Adrenal gland (tissue), 12 donors: ENCODE data around the gene CDKN1A. TPM values are rescaled to one million over a fixed set of nuclear protein-coding genes. Genes with fewer than 3 reads are reported as not detected.

Experiments used
- DNase-seq, 7 donors: peaks; one replicate each; pipeline ENCODE4 v3.0.0-alpha.2; 2019 to 2020
- H3K27ac ChIP-seq, 5 donors: fragments of 200-600 bp; sonication (generic) in 4 of 5; 1 replicate in 3 of 5; 2 replicates in 2 of 5; pipeline versions ENCODE4 v1.5.1 to v1.8.0; 2016 to 2020; ENCODE audit warnings: mild to moderate bottlenecking in 1 of 5
- H3K27me3 ChIP-seq: fragments of 200-600 bp; 2 replicates; pipeline ENCODE4 v1.8.0; 2021
- H3K36me3 ChIP-seq, 2 donors: fragments of 200-600 bp; replicated peaks in 1 of 2; 1 replicate in 1 of 2; 2 replicates in 1 of 2; pipeline versions ENCODE4 v1.5.1 to v1.8.0; 2018 to 2022
- H3K4me1 ChIP-seq, 2 donors: fragments of 200-600 bp; replicated peaks in 1 of 2; 1 replicate in 1 of 2; 2 replicates in 1 of 2; pipeline versions ENCODE4 v1.5.1 to v1.8.0; 2018 to 2021
- H3K4me3 ChIP-seq, 4 donors: fragments of 200-600 bp; sonication (generic) in 3 of 4; one replicate each; pipeline ENCODE4 v1.5.1; 2016 to 2018
- H3K9me3 ChIP-seq, 3 donors: fragments of 200-600 bp; sonication (generic) in 1 of 3; replicated peaks in 1 of 3; 1 replicate in 2 of 3; 2 replicates in 1 of 3; pipeline versions ENCODE4 v1.5.1 to v1.8.0; 2016 to 2021
- POLR2A ChIP-seq, 2 donors: fragments of 450-650 bp; IDR thresholded peaks; one replicate each; pipeline ENCODE4 v1.6.1; 2017; ENCODE audit warnings: antibody characterized with exemption in 2 of 2, mild to moderate bottlenecking in 2 of 2, moderate library complexity in 1 of 2
- WGBS, 4 donors: extraction: QIAGEN DNeasy Blood & Tissue Kit in 2 of 4; methylation state at CpG; one replicate each; pipeline versions ENCODE4 v1.1.5 to v1.1.7; 2013 to 2017; 5-methylcytosine and 5-hydroxymethylcytosine counted together
- intact Hi-C, 2 donors: fragments of 100-400 bp; cut with DNase I; formaldehyde crosslinking; loops; one replicate each; pipeline versions ENCODE4 v1.14.1 to v1.15.0; 2022 to 2023
- polyA plus RNA-seq, 3 donors: library from polyadenylated mRNA; stranded (reverse); fragments of 200-250 nt in 2 of 3; fragments of 350-450 nt in 1 of 3; fragmentation: Illumina TruSeq in 1 of 3; extraction: RNeasy Lipid Tissue Mini Kit (QIAGEN cat#74804) in 1 of 3; gene quantifications; one replicate each; pipeline ENCODE4 v1.2.3, GENCODE V29; 2013 to 2014
- total RNA-seq, 9 donors: library from RNA; depleted of rRNA in 4 of 9; stranded (reverse); fragments of >200 nt in 4 of 9; fragments of 120-200 nt in 1 of 9; fragmentation: NEBNext Ultra II Directional in 1 of 9; extraction: Animal tissue kit (Norgen Biotek cat#: 25700) in 1 of 9; gene quantifications; one replicate each; pipeline versions ENCODE4 v1.1.0 to v1.2.4, GENCODE V29; 2013 to 2023
- TF ChIP-seq, protein P1 (sequence below), 6 experiments: fragments of 450-650 bp in 4 of 6; fragments of 200-600 bp in 2 of 6; sonication (generic) in 1 of 6; IDR thresholded peaks; 1 replicate in 5 of 6; 2 replicates in 1 of 6; pipeline versions ENCODE4 v1.5.1 to v1.8.0; 2016 to 2021; ENCODE audit warnings: antibody characterized with exemption in 6 of 6, mild to moderate bottlenecking in 2 of 6, moderate library complexity in 1 of 6
- donor health status: healthy with polysubstance abuse.
- donor health status: Bipolar disorder and iron deficiency.
- donor health status: DM: yes; HTN: yes; CAD: no.
- donor health status: DM: no; HTN: no; CAD: no.
- donor health status: DM: no; HTN: no; CAD: no.
- donor health status: DM: yes; HTN: yes; CAD: no.

CDKN1A gene
- total and polyA plus RNA-seq, 12 donors = 18.8 to 154 (median 67.3) TPM

- Histone ChIP-seq H3K27me3 (no peaks in the 10 kb centered on the region), H3K36me3 (no peaks in the 10 kb centered on the region), H3K9me3 (no peaks in the 10 kb centered on the region), H3K4me3 (no peak overlapping the region), H3K4me1 (peaks cover 0 to 5% of the 10 kb centered on the region in 2 donors), H3K27ac (no peak overlapping the region)
- intact Hi-C loops = no loop called here
- TF ChIP-seq, protein P1, sequence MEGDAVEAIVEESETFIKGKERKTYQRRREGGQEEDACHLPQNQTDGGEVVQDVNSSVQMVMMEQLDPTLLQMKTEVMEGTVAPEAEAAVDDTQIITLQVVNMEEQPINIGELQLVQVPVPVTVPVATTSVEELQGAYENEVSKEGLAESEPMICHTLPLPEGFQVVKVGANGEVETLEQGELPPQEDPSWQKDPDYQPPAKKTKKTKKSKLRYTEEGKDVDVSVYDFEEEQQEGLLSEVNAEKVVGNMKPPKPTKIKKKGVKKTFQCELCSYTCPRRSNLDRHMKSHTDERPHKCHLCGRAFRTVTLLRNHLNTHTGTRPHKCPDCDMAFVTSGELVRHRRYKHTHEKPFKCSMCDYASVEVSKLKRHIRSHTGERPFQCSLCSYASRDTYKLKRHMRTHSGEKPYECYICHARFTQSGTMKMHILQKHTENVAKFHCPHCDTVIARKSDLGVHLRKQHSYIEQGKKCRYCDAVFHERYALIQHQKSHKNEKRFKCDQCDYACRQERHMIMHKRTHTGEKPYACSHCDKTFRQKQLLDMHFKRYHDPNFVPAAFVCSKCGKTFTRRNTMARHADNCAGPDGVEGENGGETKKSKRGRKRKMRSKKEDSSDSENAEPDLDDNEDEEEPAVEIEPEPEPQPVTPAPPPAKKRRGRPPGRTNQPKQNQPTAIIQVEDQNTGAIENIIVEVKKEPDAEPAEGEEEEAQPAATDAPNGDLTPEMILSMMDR (IDR thresholded peaks at IDR 0.05) = no peak
- TF ChIP-seq POLR2A (IDR thresholded peaks at IDR 0.05) = no peak
- 82 to 93% (median 87%) methylated on average over 10 to 12 of the region's 12 CpGs for WGBS, 4 donors
- DNase-seq = no peak
Measured at GRCh38 chr6:36731622-36732310, 53.3 kb downstream of the CDKN1A start.

- DNase-seq = no peak
- Histone ChIP-seq H3K9me3 (no peaks in the 10 kb centered on the region), H3K27me3 (no peaks in the 10 kb centered on the region), H3K36me3 (no peaks in the 10 kb centered on the region), H3K4me3 (no peak overlapping the region), H3K4me1 (peaks cover 0 to 5% of the 10 kb centered on the region in 2 donors), H3K27ac (no peak overlapping the region)
- intact Hi-C loops = no loop called here
- TF ChIP-seq, protein P1 (IDR thresholded peaks at IDR 0.05) = no peak
- TF ChIP-seq POLR2A (IDR thresholded peaks at IDR 0.05) = no peak
- WGBS, 4 donors = 82 to 95% (median 93%) methylated on average over 5 of the region's 5 CpGs
Measured at GRCh38 chr6:36733300-36733699, 54.8 kb downstream of the CDKN1A start.

GRCh38 chr6:36734486-36735060 lies 56.1 kb downstream of the CDKN1A start:
- H3K4me3 ChIP-seq = peak overlapping the region in 1 of 4 donors; percentile 28
- no peak for DNase-seq
- H3K27me3 ChIP-seq = no peaks in the 10 kb centered on the region
- TF ChIP-seq, protein P1 (IDR thresholded peaks at IDR 0.05) = no peak
- TF ChIP-seq POLR2A (IDR thresholded peaks at IDR 0.05) = no peak
- no peaks in the 10 kb centered on the region for H3K9me3 ChIP-seq
- H3K4me1 ChIP-seq = peaks cover 0 to 5% of the 10 kb centered on the region in 2 donors
- peak overlapping the region in 2 of 5 donors; percentile 73 to 94 for H3K27ac ChIP-seq
- H3K36me3 ChIP-seq = no peaks in the 10 kb centered on the region
- WGBS, 4 donors = 52 to 90% (median 80%) methylated on average over 1 to 7 of the region's 7 CpGs
- intact Hi-C loops = no loop called here

DNA sequence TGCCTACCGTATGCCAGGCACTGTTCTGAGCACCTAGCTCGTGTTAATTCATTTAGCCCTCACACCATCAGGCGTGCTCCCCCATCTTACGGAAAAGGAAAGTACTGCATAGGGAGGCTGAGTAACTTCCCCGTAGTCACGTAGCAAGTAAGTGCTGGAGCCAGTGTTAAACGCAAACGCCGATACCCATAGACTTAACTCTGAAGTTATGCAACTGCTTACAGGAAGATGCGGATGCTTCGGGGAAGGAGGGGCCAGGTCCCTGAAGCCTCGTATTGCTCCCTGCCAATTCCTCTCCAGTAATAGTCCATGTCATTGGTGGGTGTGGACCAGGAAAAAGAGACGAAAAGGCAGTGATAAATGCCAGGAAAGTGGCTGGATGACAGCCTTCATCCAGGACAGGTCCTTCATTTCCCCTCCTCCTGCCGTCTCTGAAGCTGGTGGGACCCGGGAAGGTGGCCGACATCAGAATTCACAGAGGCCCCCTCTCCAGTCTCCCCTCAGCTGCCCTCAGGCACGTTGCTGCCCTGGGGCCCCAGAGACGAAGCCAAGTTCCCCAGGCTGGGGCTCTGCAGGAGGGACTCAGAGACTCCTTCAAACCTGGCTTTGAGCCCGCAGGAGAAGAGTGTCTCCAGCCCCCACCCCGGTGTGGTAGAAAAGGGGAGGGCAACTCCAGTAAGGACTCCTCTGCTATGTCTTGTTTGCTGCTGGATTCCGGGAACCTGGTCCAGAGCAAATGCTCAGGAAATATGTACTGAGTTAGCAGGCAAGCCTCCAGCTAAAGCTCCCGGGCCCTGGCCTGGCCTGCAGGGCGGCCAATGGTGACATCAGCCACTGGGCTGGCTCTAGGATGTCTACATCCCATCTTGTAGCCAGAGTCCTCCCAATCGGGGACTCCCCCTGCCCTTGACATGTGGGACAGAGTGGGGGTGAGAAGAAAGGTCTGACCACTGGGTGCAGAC lies 56.9 kb downstream of the CDKN1A start:
- Histone ChIP-seq H3K27ac (peak overlapping the region in 4 of 5 donors; percentile 22 to 94 (median 68)), H3K27me3 (no peaks in the 10 kb centered on the region), H3K9me3 (no peaks in the 10 kb centered on the region), H3K4me3 (peak overlapping the region in 1 of 4 donors; percentile 28), H3K36me3 (no peaks in the 10 kb centered on the region), H3K4me1 (peaks cover 0 to 5% of the 10 kb centered on the region in 2 donors)
- peak; percentile 43 to 80 (median 65) for DNase-seq
- peak in 1 of 2 donors; percentile 19 for TF ChIP-seq POLR2A (IDR thresholded peaks at IDR 0.05)
- TF ChIP-seq, protein P1 (IDR thresholded peaks at IDR 0.05) = peak in 1 of 6 experiments; percentile 20
- intact Hi-C loops = no loop called here
- 29 to 41% (median 39%) methylated on average over 17 to 24 of the region's 24 CpGs for WGBS, 4 donors
